Bronchial epithelial cell (primary cell): ENCODE results near the gene PCYT1A. TPM values are rescaled to one million over a fixed set of nuclear protein-coding genes. Genes with fewer than 3 reads are reported as not detected.
A peak's percentile ranks its signal among the peaks of the same experiment; 100 is the strongest.

Experiments
- DNase-seq: peaks from one replicate; pipeline ENCODE4 v3.0.0-alpha.2; 2010; ENCODE audit warnings: low read depth
- FAIRE-seq: peaks from 2 replicates; lab custom pipeline; 2011; peaks lifted over from hg19 to GRCh38; lab: Jason Lieb, UNC
- H3K27me3 ChIP-seq: 2 replicates; pipeline ENCODE4 v1.5.1; 2011; ENCODE audit warnings: low read length; ENCODE audit not compliant: control insufficient read depth, insufficient read depth
- H3K36me3 ChIP-seq: 2 replicates; pipeline ENCODE4 v1.5.1; 2011; ENCODE audit warnings: low read length; ENCODE audit not compliant: control insufficient read depth, insufficient read depth
- H3K4me3 ChIP-seq: 2 replicates; pipeline ENCODE4 v1.5.1; 2011; ENCODE audit warnings: mild to moderate bottlenecking, low read depth, low read length, control low read depth
- CTCF ChIP-seq: IDR thresholded peaks from 2 replicates; pipeline ENCODE4 v1.5.1; 2011; ENCODE audit warnings: mild to moderate bottlenecking, moderate library complexity, low read length, control low read depth, inconsistent platforms; ENCODE audit not compliant: insufficient read depth, severe bottlenecking
- total RNA-seq: library from RNA; depleted of rRNA; stranded (reverse); fragments of >200 nt; gene quantifications from 2 replicates; pipeline ENCODE4 v1.2.1, GENCODE V29; 2014

The PCYT1A gene
- total RNA-seq, 1 donor from 2014 or later, result 52.9 TPM

DNA sequence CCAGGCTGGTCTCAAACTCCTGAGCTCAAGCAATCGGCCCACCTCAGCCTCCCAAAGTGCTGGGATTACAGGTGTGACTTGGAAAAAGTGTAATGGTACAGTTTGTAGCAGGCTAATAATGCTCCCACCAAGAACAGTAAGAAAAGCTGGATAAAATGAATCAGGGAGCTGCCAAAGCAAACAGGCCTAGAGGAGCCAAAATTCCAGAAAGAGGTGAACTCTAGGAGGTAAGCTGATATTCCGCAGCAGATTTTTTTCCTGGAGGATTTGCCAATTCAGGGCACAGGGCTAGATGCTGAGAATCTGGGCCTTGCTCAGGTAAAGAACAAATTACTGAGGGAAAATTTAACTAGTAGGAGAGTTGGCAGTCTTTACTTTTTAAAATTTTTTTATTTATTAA, 11.0 kb upstream of the PCYT1A start:
- no peak overlapping the region for H3K4me3 ChIP-seq
- FAIRE-seq (no peak), DNase-seq (no peak)
- no peak for TF ChIP-seq CTCF
- peaks cover 3% of the 10 kb centered on the region for H3K36me3 ChIP-seq
- H3K27me3 ChIP-seq, result no peaks in the 10 kb centered on the region

GRCh38 chr3:196292286-196292923, 4.9 kb upstream of the PCYT1A start:
- TF ChIP-seq CTCF, result no peak
- FAIRE-seq, result no peak

GRCh38 chr3:196288141-196288460, 575 bp upstream of the PCYT1A start:
- TF ChIP-seq CTCF, result no peak
- Histone ChIP-seq H3K36me3 (peaks cover 1% of the 10 kb centered on the region), H3K27me3 (no peaks in the 10 kb centered on the region), H3K4me3 (peak overlapping the region; percentile 96)
- FAIRE-seq, result no peak
- DNase-seq, result peak; percentile 29

More at GRCh38 chr3:196292286-196292923, 4.9 kb upstream of the PCYT1A start:
- no peak overlapping the region for H3K4me3 ChIP-seq
- H3K27me3 ChIP-seq, result no peaks in the 10 kb centered on the region
- no peaks in the 10 kb centered on the region for H3K36me3 ChIP-seq
- DNase-seq, result no peak

DNA sequence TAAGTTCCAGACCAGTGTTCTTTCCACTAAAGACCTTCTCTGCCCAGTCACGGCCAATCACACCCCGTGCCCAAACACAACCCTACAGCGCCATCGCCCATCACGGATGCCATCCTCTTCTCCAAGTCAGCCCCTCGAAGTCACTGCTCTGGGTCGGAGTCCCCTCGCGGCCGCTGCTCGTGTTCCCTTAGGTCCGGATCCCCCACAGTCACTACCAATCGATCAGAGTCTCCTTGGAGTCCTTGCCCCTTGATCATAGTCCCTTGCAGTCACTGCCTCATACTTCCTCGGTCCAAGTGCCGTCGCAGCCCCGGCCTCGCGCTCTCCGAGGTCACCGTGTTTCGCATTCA, 461 bp downstream of the PCYT1A start:
- TF ChIP-seq CTCF, result no peak
- DNase-seq, result no peak
- H3K36me3 ChIP-seq, result peaks cover 1% of the 10 kb centered on the region
- no peaks in the 10 kb centered on the region for H3K27me3 ChIP-seq
- FAIRE-seq, result no peak
- H3K4me3 ChIP-seq, result peak overlapping the region; percentile 96

DNA sequence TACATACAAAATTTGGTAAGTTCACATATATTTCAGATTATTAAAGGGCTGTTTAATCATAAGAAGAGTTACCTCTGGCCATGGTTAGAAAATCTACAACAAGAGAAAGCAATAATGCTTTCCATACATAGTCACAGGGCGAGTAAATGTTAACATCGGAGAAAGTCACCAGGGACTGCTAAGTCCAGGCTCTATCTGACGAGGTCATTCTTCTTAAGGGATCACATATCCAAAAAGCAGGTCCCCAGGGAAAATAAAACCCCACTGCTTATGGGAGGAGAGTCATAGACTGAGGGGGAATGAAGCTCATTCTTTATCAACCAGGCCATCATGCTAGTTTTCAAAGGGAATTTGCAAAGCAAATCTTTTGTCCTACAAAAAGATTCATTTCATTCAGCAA, 3.1 kb downstream of the PCYT1A start:
- H3K27me3 ChIP-seq, result no peaks in the 10 kb centered on the region
- DNase-seq (no peak), FAIRE-seq (no peak)
- TF ChIP-seq CTCF, result no peak
- no peak overlapping the region for H3K4me3 ChIP-seq
- H3K36me3 ChIP-seq, result peaks cover 1% of the 10 kb centered on the region

DNA sequence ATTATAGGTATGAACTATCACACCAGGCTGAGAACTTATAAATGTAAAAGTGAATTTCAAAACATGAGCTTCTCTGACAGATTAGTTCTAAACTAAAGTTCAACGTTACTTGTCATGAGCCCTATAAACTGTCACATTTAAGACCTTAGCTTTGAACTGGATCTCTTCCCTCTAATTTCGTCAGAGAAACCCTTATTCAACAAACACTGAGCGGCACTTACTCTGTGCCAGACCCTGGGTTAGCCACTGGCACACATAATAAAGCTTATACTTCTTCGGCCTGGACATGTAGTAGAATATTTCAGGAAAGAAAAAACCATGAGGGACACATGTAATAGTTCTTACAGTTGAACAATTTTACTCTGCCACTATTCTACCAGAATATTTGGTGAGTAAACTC, 5.6 kb downstream of the PCYT1A start:
- no peak for TF ChIP-seq CTCF
- H3K4me3 ChIP-seq, result no peak overlapping the region
- peaks cover 1% of the 10 kb centered on the region for H3K36me3 ChIP-seq

More for the DNA sequence above, 5.6 kb downstream of the PCYT1A start:
- no peak for DNase-seq
- H3K27me3 ChIP-seq, result no peaks in the 10 kb centered on the region
- no peak for FAIRE-seq
